Measurements from ENCODE around the gene MAPK8IP3. TPM values are rescaled to one million over a fixed set of nuclear protein-coding genes. Genes with fewer than 3 reads are reported as not detected.
"Not testable (repeated sequence)": the region's sequence is repeated elsewhere in the genome, so short reads cannot be mapped to it uniquely, and the experiment has no call there.

The MAPK8IP3 gene
- total RNA-seq, 1 donor from 2014 or later, result 28.7 TPM

DNA sequence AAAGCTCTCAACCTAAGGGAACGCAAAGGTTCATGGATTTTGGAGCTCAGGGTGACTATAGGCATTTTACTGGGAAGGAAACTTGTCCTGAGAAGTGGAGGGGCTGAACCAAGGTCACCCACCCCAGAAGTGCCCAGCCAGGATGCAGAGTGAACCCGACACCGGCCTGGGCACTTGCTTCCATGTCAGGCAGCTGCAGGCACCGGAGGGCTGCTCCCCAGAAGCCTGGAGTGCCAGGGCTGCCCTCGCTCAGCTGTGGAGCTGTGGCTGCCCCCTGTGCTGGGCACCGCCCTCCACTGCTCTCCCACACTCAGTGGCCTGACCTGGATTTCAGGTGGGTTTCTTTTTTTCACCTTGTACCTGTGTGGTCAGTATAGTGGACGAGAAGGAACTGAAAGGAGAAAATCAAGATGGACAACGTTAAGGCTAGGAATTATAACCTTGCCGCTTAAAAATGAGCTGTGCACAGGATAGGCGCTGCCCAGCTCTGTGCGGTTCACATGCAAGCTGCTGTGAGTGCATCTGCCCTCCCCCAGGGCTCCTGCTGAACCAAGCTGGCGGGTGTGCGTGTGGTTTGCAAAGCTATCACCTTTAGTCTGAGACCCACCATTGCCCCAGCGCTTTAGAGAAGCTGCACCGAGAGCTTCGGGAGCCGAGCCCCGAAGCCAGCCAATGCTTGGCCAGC is 2.2 kb downstream of the MAPK8IP3 start:
- Histone ChIP-seq H3K4me3 (ENCODE audit: low read length in 3 of 3) (peak overlapping the region in 2 of 3 donors; percentile 2 to 22), H3K27ac (ENCODE audit: low read depth, low read length) (peak overlapping the region; percentile 17), H3K9ac (ENCODE audit: low read depth in 1 of 3, low read length in 3 of 3) (peak overlapping the region in 2 of 3 donors; percentile 54 to 83)

DNA sequence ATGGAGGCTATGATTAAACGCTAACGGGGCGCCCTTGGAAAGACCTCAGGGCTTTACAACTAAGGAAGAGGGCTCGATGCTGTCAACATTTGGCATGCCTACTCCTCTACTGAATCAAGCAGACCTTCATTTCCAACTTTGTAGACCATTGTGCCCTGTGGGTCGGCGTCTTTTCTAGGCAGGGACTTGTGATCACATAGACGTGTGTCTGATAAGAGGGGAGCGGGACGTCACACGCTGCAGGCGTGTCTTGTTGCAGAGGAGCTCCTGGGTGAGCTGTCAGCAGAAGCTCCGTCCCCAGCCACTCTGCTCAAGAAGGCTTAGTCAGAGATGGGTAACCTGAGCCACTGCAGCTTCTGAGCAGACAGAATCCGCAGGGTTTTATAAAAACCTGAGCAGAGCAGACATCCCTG is 2.8 kb downstream of the MAPK8IP3 start:
- peak overlapping the region in 2 of 3 donors; percentile 54 to 83 for H3K9ac ChIP-seq (ENCODE audit: low read depth in 1 of 3, low read length in 3 of 3)
- peak overlapping the region; percentile 17 for H3K27ac ChIP-seq (ENCODE audit: low read depth, low read length)
- no peaks in the 10 kb centered on the region for H3K27me3 ChIP-seq (ENCODE audit: control insufficient read depth in 3 of 3, insufficient read depth in 3 of 3, low read length in 3 of 3)
- H3K4me1 ChIP-seq (ENCODE audit: control insufficient read depth in 3 of 3, insufficient read depth in 3 of 3, low read length in 3 of 3), result peaks cover 29 to 43% (median 29%) of the 10 kb centered on the region in 3 donors
- H3K36me3 ChIP-seq (ENCODE audit: control insufficient read depth in 3 of 3, insufficient read depth in 3 of 3, low read length in 3 of 3), result peaks cover 0 to 2% (median 0%) of the 10 kb centered on the region in 3 donors
- no peaks in the 10 kb centered on the region for H3K9me3 ChIP-seq (ENCODE audit: control insufficient read depth in 3 of 3, low read length in 3 of 3)
- peak overlapping the region in 2 of 3 donors; percentile 2 to 17 for H3K4me3 ChIP-seq (ENCODE audit: low read length in 3 of 3)

More for the DNA sequence above, 2.2 kb downstream of the MAPK8IP3 start:
- Histone ChIP-seq H3K9me3 (ENCODE audit: control insufficient read depth in 3 of 3, low read length in 3 of 3) (no peaks in the 10 kb centered on the region), H3K27me3 (ENCODE audit: control insufficient read depth in 3 of 3, insufficient read depth in 3 of 3, low read length in 3 of 3) (no peaks in the 10 kb centered on the region), H3K36me3 (ENCODE audit: control insufficient read depth in 3 of 3, insufficient read depth in 3 of 3, low read length in 3 of 3) (peaks cover 0 to 2% (median 0%) of the 10 kb centered on the region in 3 donors), H3K4me1 (ENCODE audit: control insufficient read depth in 3 of 3, insufficient read depth in 3 of 3, low read length in 3 of 3) (peaks cover 29 to 43% (median 29%) of the 10 kb centered on the region in 3 donors)

- Histone ChIP-seq H3K9me3 (ENCODE audit: control insufficient read depth in 3 of 3, low read length in 3 of 3) (no peaks in the 10 kb centered on the region), H3K27me3 (ENCODE audit: control insufficient read depth in 3 of 3, insufficient read depth in 3 of 3, low read length in 3 of 3) (no peaks in the 10 kb centered on the region), H3K36me3 (ENCODE audit: control insufficient read depth in 3 of 3, insufficient read depth in 3 of 3, low read length in 3 of 3) (peaks cover 0 to 2% (median 0%) of the 10 kb centered on the region in 3 donors), H3K4me1 (ENCODE audit: control insufficient read depth in 3 of 3, insufficient read depth in 3 of 3, low read length in 3 of 3) (peaks cover 29 to 43% (median 29%) of the 10 kb centered on the region in 3 donors), H3K9ac (ENCODE audit: low read depth in 1 of 3, low read length in 3 of 3) (peak overlapping the region in 2 of 3 donors; percentile 47 to 83), H3K4me3 (ENCODE audit: low read length in 3 of 3) (no peak overlapping the region), H3K27ac (ENCODE audit: low read depth, low read length) (no peak overlapping the region)
These were observed 3.4 kb downstream of the MAPK8IP3 start for GRCh38 chr16:1709356-1709755.

DNA sequence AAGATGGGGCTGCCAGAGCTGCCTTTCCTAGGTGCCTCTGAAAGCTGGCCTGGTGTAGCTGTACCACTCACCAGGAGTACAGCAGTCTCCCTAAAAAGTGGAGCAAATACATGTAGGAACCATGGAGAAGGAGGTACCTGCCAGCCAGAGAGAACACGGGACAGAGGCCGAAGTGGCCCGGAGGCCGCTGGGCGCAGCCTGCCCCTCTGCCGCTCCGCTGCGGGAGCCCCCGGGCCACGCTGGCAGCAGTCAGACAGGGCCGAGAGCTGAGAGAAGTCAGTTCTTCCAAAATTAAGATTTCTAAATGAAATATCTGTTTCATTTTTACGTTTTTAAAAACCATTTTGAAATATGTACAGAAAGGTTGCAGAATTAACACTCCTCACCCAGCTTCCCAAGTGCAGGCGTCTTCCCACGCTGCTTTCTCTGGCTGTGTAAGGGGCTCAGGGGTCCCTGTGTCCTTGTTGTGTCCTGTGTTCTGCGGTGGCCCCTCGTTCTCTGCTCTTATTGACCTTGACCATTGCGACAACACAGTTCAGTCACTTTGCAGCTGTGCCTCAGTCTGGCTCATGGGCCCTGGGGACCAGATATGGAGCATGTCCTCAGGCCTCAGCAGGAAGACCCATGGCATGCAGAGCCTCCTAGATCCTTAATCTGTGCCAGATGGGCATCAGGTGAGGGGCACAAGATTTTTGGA is 5.0 kb downstream of the MAPK8IP3 start:
- Histone ChIP-seq H3K4me3 (ENCODE audit: low read length in 3 of 3) (no peak overlapping the region), H3K9me3 (ENCODE audit: control insufficient read depth in 3 of 3, low read length in 3 of 3) (no peaks in the 10 kb centered on the region), H3K36me3 (ENCODE audit: control insufficient read depth in 3 of 3, insufficient read depth in 3 of 3, low read length in 3 of 3) (peaks cover 0 to 2% (median 0%) of the 10 kb centered on the region in 3 donors), H3K27ac (ENCODE audit: low read depth, low read length) (no peak overlapping the region), H3K9ac (ENCODE audit: low read depth in 1 of 3, low read length in 3 of 3) (no peak overlapping the region), H3K4me1 (ENCODE audit: control insufficient read depth in 3 of 3, insufficient read depth in 3 of 3, low read length in 3 of 3) (peaks cover 27 to 36% (median 29%) of the 10 kb centered on the region in 3 donors), H3K27me3 (ENCODE audit: control insufficient read depth in 3 of 3, insufficient read depth in 3 of 3, low read length in 3 of 3) (no peaks in the 10 kb centered on the region)

DNA sequence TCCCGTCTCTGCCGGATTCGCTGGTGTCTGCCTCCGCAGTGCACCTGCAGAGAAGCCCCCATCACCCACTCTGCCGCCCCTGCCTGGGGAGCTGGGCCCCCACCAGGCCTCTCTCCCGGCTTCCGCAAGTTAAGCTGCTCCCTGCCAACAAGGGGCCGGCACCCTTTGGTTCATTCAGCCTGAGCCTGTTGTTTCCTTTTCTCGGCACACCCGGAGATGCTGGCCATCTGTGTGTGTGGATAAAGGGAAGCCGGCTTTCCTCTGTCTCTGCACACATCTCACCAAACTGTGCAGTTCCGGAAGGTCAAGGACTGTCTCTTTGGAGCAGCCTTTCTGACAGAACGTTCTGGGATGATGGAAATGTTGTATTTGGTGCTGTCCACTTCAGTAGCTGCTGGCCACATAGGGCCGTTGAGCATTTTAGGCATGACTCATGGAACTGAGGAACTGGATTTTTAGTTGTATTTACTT is 6.8 kb downstream of the MAPK8IP3 start:
- no peak overlapping the region for H3K27ac ChIP-seq (ENCODE audit: low read depth, low read length)
- H3K9me3 ChIP-seq (ENCODE audit: control insufficient read depth in 3 of 3, low read length in 3 of 3), result no peaks in the 10 kb centered on the region
- H3K4me3 ChIP-seq (ENCODE audit: low read length in 3 of 3), result no peak overlapping the region
- no peak overlapping the region for H3K9ac ChIP-seq (ENCODE audit: low read depth in 1 of 3, low read length in 3 of 3)
- H3K27me3 ChIP-seq (ENCODE audit: control insufficient read depth in 3 of 3, insufficient read depth in 3 of 3, low read length in 3 of 3), result no peaks in the 10 kb centered on the region
- H3K4me1 ChIP-seq (ENCODE audit: control insufficient read depth in 3 of 3, insufficient read depth in 3 of 3, low read length in 3 of 3), result peaks cover 18 to 27% (median 19%) of the 10 kb centered on the region in 3 donors
- H3K36me3 ChIP-seq (ENCODE audit: control insufficient read depth in 3 of 3, insufficient read depth in 3 of 3, low read length in 3 of 3), result no peaks in the 10 kb centered on the region

- H3K27me3 ChIP-seq (ENCODE audit: control insufficient read depth in 3 of 3, insufficient read depth in 3 of 3, low read length in 3 of 3), result no peaks in the 10 kb centered on the region
These were observed 7.3 kb downstream of the MAPK8IP3 start for GRCh38 chr16:1713331-1713730.

GRCh38 chr16:1713933-1714332 is 7.9 kb downstream of the MAPK8IP3 start:
- H3K27ac ChIP-seq (ENCODE audit: low read depth, low read length), result no peak overlapping the region
- H3K4me3 ChIP-seq (ENCODE audit: low read length in 3 of 3), result no peak overlapping the region
- no peaks in the 10 kb centered on the region for H3K27me3 ChIP-seq (ENCODE audit: control insufficient read depth in 3 of 3, insufficient read depth in 3 of 3, low read length in 3 of 3)
- H3K9ac ChIP-seq (ENCODE audit: low read depth in 1 of 3, low read length in 3 of 3), result no peak overlapping the region
- no peaks in the 10 kb centered on the region for H3K36me3 ChIP-seq (ENCODE audit: control insufficient read depth in 3 of 3, insufficient read depth in 3 of 3, low read length in 3 of 3)
- H3K4me1 ChIP-seq (ENCODE audit: control insufficient read depth in 3 of 3, insufficient read depth in 3 of 3, low read length in 3 of 3), result peaks cover 8 to 22% (median 10%) of the 10 kb centered on the region in 3 donors
- H3K9me3 ChIP-seq (ENCODE audit: control insufficient read depth in 3 of 3, low read length in 3 of 3), result no peaks in the 10 kb centered on the region

More at GRCh38 chr16:1713331-1713730, 7.3 kb downstream of the MAPK8IP3 start:
- Histone ChIP-seq H3K36me3 (ENCODE audit: control insufficient read depth in 3 of 3, insufficient read depth in 3 of 3, low read length in 3 of 3) (no peaks in the 10 kb centered on the region), H3K9ac (ENCODE audit: low read depth in 1 of 3, low read length in 3 of 3) (no peak overlapping the region), H3K27ac (ENCODE audit: low read depth, low read length) (no peak overlapping the region), H3K9me3 (ENCODE audit: control insufficient read depth in 3 of 3, low read length in 3 of 3) (no peaks in the 10 kb centered on the region), H3K4me3 (ENCODE audit: low read length in 3 of 3) (no peak overlapping the region), H3K4me1 (ENCODE audit: control insufficient read depth in 3 of 3, insufficient read depth in 3 of 3, low read length in 3 of 3) (peaks cover 13 to 22% (median 14%) of the 10 kb centered on the region in 3 donors)

DNA sequence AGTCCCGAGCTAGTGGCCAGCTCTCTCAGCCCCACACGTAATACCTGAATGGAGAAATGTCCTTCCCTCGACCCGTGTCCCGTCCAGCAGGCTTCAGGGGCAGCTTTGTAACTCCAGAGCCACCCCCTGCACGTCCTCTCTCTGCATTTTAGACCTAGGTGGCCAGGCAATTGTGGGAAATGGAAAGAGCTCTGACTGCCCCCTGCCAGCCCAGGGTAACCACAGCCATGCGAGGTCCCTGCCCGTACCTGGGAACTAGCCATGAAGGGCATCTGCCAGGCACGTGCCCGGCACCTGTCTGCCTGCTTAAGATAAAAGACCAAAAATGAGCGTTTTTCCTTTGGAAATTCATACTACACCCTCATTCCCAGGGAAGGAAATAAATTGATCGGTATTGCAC is 9.2 kb downstream of the MAPK8IP3 start:
- Histone ChIP-seq H3K9me3 (ENCODE audit: control insufficient read depth in 3 of 3, low read length in 3 of 3) (no peaks in the 10 kb centered on the region), H3K4me1 (ENCODE audit: control insufficient read depth in 3 of 3, insufficient read depth in 3 of 3, low read length in 3 of 3) (peaks cover 3 to 12% (median 7%) of the 10 kb centered on the region in 3 donors), H3K36me3 (ENCODE audit: control insufficient read depth in 3 of 3, insufficient read depth in 3 of 3, low read length in 3 of 3) (peaks cover 0 to under 1% (median 0%) of the 10 kb centered on the region in 3 donors), H3K27ac (ENCODE audit: low read depth, low read length) (no peak overlapping the region), H3K4me3 (ENCODE audit: low read length in 3 of 3) (no peak overlapping the region), H3K27me3 (ENCODE audit: control insufficient read depth in 3 of 3, insufficient read depth in 3 of 3, low read length in 3 of 3) (no peaks in the 10 kb centered on the region), H3K9ac (ENCODE audit: low read depth in 1 of 3, low read length in 3 of 3) (no peak overlapping the region)

GRCh38 chr16:1718236-1718635 is 12.2 kb downstream of the MAPK8IP3 start:
- peak overlapping the region; percentile 36 for H3K27ac ChIP-seq (ENCODE audit: low read depth, low read length)
- H3K9ac ChIP-seq (ENCODE audit: low read depth in 1 of 3, low read length in 3 of 3); H3K4me3 ChIP-seq (ENCODE audit: low read length in 3 of 3); H3K36me3 ChIP-seq (ENCODE audit: control insufficient read depth in 3 of 3, insufficient read depth in 3 of 3, low read length in 3 of 3); H3K27me3 ChIP-seq (ENCODE audit: control insufficient read depth in 3 of 3, insufficient read depth in 3 of 3, low read length in 3 of 3); H3K9me3 ChIP-seq (ENCODE audit: control insufficient read depth in 3 of 3, low read length in 3 of 3): not testable (repeated sequence)
- H3K4me1 ChIP-seq (ENCODE audit: control insufficient read depth in 3 of 3, insufficient read depth in 3 of 3, low read length in 3 of 3), result peaks cover 0 to 22% (median 7%) of the 10 kb centered on the region in 3 donors
